KMS-11 (cell line): ENCODE results near the gene PAGE2B.

Experiments used
- H2AFZ ChIP-seq: fragments of 200-600 bp; sonication (generic); 2 replicates; pipeline ENCODE4 v1.6.1; 2016; ENCODE audit warnings: antibody characterized with exemption, mixed run types, low read depth
- H3K27ac ChIP-seq: fragments of 200-600 bp; sonication (generic); 2 replicates; pipeline ENCODE4 v1.6.1; 2016; ENCODE audit warnings: mild to moderate bottlenecking, mixed run types
- H3K27me3 ChIP-seq: fragments of 200-600 bp; sonication (generic); 2 replicates; pipeline ENCODE4 v1.6.1; 2017; ENCODE audit warnings: mild to moderate bottlenecking, low read depth, mixed run types, moderate library complexity; ENCODE audit not compliant: insufficient read depth
- H3K36me3 ChIP-seq: fragments of 200-600 bp; sonication (generic); 2 replicates; pipeline ENCODE4 v1.6.1; 2017; ENCODE audit warnings: mild to moderate bottlenecking, mixed run types; ENCODE audit not compliant: insufficient read depth
- H3K4me1 ChIP-seq: fragments of 200-600 bp; sonication (generic); 2 replicates; pipeline ENCODE4 v1.6.1; 2016; ENCODE audit warnings: mild to moderate bottlenecking, low read depth, mixed run types; ENCODE audit not compliant: poor library complexity, severe bottlenecking
- H3K4me2 ChIP-seq: fragments of 200-600 bp; sonication (generic); 2 replicates; pipeline ENCODE4 v1.7.0; 2016; ENCODE audit warnings: mild to moderate bottlenecking, mixed run types
- H3K4me3 ChIP-seq: fragments of 200-600 bp; sonication (generic); IDR thresholded peaks from 2 replicates; pipeline ENCODE4 v1.6.1; 2017; ENCODE audit warnings: low read depth, low read length, mixed read lengths; ENCODE audit not compliant: insufficient read depth
- H3K79me2 ChIP-seq: fragments of 200-600 bp; sonication (generic); 2 replicates; pipeline ENCODE4 v1.6.1; 2016; ENCODE audit warnings: low read depth, mixed run types; ENCODE audit not compliant: insufficient read depth
- H3K9ac ChIP-seq: fragments of 200-600 bp; sonication (generic); 2 replicates; pipeline ENCODE4 v1.6.1; 2016; ENCODE audit warnings: mild to moderate bottlenecking, mixed run types
- H4K20me1 ChIP-seq: fragments of 200-600 bp; sonication (generic); 2 replicates; pipeline ENCODE4 v1.6.1; 2016; ENCODE audit warnings: mild to moderate bottlenecking, mixed run types; ENCODE audit not compliant: insufficient read depth
- CTCF ChIP-seq: fragments of 200-600 bp; sonication (generic); conservative IDR thresholded peaks from 2 replicates; pipeline ENCODE4 v1.6.1; 2017; ENCODE audit warnings: low read depth, mild to moderate bottlenecking, antibody characterized with exemption, low read length, moderate library complexity, mixed read lengths

The PAGE2B gene

GRCh38 chrX:55102754-55103153 is 27.9 kb downstream of the PAGE2B start:
- no peak overlapping the region for H3K9ac ChIP-seq
- TF ChIP-seq CTCF, result no peak
- no peak overlapping the region for H3K27ac ChIP-seq
- no peaks in the 10 kb centered on the region for H3K36me3 ChIP-seq
- H3K27me3 ChIP-seq, result no peaks in the 10 kb centered on the region
- no peaks in the 10 kb centered on the region for H3K79me2 ChIP-seq
- H3K4me2 ChIP-seq, result no peak overlapping the region
- H3K4me1 ChIP-seq, result no peaks in the 10 kb centered on the region
- no peak overlapping the region for H3K4me3 ChIP-seq
- H2AFZ ChIP-seq, result no peak overlapping the region
- no peaks in the 10 kb centered on the region for H4K20me1 ChIP-seq

GRCh38 chrX:55107262-55107661 is 32.4 kb downstream of the PAGE2B start:
- Histone ChIP-seq H3K4me3 (no peak overlapping the region), H3K36me3 (no peaks in the 10 kb centered on the region), H4K20me1 (no peaks in the 10 kb centered on the region), H3K9ac (no peak overlapping the region), H3K27ac (no peak overlapping the region), H3K4me1 (no peaks in the 10 kb centered on the region), H3K4me2 (no peak overlapping the region), H3K27me3 (no peaks in the 10 kb centered on the region), H3K79me2 (no peaks in the 10 kb centered on the region), H2AFZ (no peak overlapping the region)
- TF ChIP-seq CTCF, result no peak

DNA sequence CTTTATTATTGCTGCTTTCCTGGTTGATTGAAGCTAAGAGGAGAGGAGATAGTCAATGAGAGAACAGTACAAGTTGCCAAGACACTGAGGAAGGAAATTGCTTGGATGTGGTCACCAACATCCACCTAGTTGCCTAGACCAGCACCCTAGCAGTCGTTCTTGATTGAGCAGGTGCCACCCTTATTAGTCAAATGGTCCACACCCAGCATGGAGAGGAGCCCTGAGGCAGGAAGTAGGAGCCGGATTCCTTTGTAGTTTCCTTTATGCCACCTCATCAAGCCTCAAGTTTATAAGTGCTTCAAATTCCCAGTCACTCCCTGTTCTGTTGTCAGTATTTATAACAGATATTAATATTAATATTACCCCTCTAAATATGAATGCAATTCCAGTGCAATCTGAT is 33.1 kb downstream of the PAGE2B start:
- no peak overlapping the region for H3K27ac ChIP-seq
- no peak for TF ChIP-seq CTCF
- no peak overlapping the region for H3K4me3 ChIP-seq

GRCh38 chrX:55109306-55109705 is 34.5 kb downstream of the PAGE2B start:
- no peak for TF ChIP-seq CTCF
- H2AFZ ChIP-seq, result no peak overlapping the region
- H3K27me3 ChIP-seq, result no peaks in the 10 kb centered on the region
- H3K9ac ChIP-seq, result no peak overlapping the region
- H3K4me1 ChIP-seq, result no peaks in the 10 kb centered on the region
- H3K79me2 ChIP-seq, result no peaks in the 10 kb centered on the region
- H3K4me3 ChIP-seq, result no peak overlapping the region
- no peaks in the 10 kb centered on the region for H3K36me3 ChIP-seq
- no peak overlapping the region for H3K27ac ChIP-seq
- no peak overlapping the region for H3K4me2 ChIP-seq
- no peaks in the 10 kb centered on the region for H4K20me1 ChIP-seq

More for the DNA sequence above, 33.1 kb downstream of the PAGE2B start:
- Histone ChIP-seq H3K4me1 (no peaks in the 10 kb centered on the region), H3K9ac (no peak overlapping the region), H3K27me3 (no peaks in the 10 kb centered on the region), H4K20me1 (no peaks in the 10 kb centered on the region), H3K79me2 (no peaks in the 10 kb centered on the region), H2AFZ (no peak overlapping the region), H3K4me2 (no peak overlapping the region), H3K36me3 (no peaks in the 10 kb centered on the region)
